ENCODE data around the gene ZC3H12D.

DNA sequence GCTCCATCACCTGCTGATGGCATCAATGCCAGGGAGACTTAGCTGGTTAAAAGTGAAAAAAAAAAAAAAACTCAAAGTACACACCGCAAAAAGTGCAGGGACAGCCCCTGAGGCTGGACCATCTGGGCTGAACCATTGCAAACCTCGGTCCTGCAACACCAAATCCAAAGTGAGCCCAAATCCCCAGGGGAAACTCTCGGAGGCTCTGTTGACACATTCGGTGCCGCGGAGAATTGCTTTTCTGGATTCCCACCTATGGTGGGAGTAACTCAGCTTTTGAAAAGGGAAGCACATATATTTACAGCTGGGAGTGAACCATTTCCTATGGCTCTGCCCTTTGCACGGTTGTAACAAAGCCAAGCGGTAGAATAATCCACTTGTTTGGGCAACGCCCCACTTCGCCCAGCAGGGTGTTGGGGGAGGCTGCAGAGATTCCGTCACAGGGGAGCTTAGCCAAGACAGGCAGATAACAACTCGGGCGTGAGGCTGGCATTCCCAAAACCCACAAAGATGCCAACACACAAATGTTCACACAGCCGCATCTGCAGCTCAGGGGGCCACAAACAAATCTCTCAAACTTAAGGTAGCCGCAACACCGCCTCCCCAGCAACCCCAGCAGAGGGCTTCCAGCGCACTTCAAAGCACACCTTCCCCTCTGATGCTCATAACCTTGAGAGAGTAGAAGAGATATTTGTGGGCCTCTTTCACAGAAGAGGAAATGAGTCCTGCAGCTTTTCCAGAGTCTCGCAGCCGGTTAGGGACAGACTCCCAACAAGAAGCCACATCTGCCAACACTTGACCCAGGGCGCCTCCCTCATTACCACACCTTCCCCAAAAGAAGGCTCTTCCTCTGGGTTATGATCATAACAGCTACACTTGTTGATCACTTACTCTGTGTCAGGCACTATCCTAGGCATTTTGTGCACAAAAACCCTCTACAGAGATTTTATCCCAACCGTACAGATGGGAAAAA is 11.4 kb downstream of the ZC3H12D start:
- TF ChIP-seq EZH2 (IDR thresholded peaks at IDR 0.05; ENCODE audit: borderline replicate concordance, low read depth, low read length, severe bottlenecking): no peak
- TF ChIP-seq, protein P1, sequence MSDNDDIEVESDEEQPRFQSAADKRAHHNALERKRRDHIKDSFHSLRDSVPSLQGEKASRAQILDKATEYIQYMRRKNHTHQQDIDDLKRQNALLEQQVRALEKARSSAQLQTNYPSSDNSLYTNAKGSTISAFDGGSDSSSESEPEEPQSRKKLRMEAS (IDR thresholded peaks at IDR 0.05; ENCODE audit: insufficient read depth, insufficient read length): no peak

Data from endothelial cell of umbilical vein (primary cell).